ENCODE data around the gene TMEM150C.

The TMEM150C gene

DNA sequence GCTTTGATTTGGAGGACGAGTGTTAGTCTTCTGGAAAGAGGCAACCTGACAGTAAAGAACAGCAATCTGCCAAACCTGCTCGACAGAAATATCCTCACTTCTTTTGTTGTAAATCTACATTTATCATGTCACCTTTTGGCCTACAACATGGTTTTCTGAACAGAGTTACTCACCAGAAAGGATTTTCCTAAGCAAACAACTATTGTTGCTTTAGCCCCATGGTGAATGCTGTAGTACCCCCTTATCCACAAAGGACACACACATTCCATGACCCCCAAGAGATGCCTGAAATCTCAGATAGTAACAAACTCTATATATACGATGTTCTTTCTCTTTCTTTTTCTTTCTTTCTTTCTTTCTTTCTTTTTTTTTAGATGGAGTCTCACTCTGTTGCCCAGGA, 42.7 kb downstream of the TMEM150C start:
- in situ Hi-C loops (cut with MboI; ENCODE audit: low sequenced_read_pairs): no loop called here

DNA sequence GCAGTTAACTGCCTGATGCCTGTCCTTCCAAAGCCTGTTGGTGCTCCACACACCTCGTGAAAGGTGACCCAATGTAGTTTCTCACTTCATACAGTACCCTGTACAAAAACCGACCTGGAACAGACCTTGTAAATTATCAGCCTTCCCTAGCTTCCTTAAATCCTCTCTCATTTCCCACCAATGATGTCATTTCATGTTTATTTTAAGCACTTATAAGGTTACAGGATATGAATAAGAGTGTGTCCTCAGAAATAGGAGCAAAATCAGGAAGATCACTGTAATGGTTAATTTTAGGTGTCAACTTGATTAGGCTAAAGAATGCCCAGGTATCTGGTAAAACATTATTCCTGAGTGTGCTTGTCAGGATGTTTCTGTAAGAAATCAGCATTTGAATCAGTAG, 44.7 kb downstream of the TMEM150C start:
- in situ Hi-C loops (cut with MboI; ENCODE audit: low sequenced_read_pairs): no loop called here

DNA sequence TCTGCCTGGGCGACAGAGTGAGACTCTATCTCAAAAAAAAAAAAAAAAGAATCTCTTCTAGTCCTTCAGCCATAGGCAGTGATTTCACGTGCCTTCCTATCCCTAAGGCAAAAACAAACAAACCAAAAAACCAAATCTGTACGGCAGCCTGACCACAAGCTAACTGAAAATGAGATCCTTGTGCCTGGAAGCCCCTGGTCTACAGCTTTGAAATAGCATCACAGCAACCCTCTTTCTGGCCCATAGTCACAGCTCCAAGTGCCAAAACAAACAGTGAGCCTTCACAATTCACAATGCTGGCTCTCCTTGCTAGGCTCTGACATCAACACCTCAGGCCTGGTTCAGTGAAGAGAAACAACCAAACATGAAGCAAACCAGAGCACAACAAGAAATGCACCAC, 46.1 kb downstream of the TMEM150C start:
- in situ Hi-C loops (cut with MboI; ENCODE audit: low sequenced_read_pairs): no loop called here

DNA sequence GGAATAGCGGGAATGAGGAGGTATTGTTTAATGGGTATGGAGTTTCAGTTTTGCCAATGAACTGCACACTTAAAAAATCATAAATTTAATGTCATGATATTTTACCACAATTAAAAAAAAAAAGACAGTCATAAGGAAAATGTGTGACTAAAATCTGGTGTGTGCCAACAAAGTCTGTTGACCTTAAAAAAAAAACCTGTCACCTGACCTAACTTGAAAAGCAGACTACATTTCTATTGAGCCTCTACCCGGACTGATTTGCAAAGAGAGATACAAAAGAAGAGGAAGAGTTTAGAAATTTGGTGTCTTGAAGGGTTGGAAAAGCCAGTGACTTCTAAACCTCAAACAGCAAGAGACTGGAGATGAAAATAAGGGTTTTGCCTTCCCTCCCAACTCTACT, 48.4 kb downstream of the TMEM150C start:
- in situ Hi-C loops (cut with MboI; ENCODE audit: low sequenced_read_pairs): no loop called here

DNA sequence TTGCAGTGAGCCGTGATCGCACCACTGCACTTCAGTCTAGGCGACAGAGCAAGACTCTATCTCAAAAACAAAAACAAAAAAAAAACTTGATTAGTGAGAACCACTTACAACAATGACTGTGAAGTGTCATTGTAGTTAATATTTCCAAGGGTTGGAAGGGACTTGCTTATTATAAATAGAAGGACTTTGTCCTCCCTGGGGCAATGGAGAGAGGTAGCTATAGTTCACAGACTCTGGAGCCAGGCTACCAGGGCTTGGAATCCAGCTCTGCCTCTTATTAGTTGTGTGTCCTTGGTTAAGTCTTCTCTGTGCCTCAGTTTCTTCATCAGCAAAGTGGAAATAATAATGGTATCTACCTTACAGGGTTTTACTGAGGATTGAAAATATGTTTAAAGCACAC, 51.6 kb downstream of the TMEM150C start:
- in situ Hi-C loops (cut with MboI; ENCODE audit: low sequenced_read_pairs): no loop called here

DNA sequence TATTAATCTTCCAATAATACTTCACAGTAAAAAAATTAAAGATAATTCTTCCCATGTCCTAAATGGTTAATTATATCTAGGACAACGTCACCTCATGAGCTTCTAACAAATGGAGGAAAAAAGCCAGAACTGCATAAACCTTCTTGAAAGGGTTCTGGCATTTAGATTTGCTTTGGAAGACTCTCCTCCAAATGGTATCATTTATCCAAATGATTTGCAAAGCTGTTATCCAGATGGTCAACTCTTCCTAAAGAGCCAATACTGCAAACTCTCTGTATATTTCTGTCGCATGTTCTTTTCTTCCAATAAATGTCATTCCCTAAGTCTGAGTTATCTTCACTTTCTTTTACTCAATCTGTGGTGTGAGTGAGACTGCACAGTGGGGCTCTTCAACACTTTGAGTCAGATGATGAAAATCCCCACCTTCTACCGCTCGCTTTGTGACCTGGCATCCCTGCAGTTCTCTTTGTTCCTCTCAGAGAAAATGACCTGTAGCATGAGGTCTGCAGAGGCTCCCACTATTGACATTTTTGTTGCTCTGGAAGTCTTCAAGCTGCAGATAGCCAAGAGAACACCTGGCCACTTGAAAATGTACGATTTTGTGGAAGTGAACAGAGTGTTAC, 52.9 kb downstream of the TMEM150C start:
- in situ Hi-C loops (cut with MboI; ENCODE audit: low sequenced_read_pairs): no loop called here

DNA sequence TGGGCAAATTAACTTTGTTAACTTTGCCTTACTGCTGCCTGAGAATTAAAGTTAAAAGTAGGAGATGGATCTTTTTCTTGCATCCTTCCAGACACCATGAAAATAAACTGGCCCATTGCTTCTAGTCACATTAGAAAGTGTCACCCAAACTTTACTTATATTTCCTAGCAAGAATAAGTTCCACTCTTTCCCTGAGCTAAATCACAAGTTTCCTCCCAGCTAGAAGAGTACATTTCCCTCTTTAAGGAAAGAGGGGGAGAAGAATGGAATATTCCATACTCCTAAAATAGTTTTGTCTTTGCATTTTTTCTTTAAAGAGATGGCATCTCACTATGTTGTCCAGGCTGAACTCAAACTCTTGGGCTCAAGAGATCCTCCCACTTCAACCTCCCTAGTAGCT, 53.8 kb downstream of the TMEM150C start:
- in situ Hi-C loops (cut with MboI; ENCODE audit: low sequenced_read_pairs): no loop called here

DNA sequence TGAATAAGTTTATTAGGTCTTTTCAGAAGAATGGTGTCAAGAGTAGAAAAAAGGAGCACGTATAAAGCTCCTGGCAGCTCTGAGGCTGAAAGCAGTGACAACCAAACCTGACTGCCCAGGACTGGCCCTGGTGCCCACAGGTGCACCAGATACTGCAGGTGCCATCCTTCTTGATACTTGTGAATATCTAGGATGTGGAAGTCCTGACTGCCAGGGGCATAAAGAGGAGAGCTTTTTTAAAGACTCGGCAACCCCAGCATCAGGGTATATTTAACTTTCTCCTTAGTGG, 60.7 kb downstream of the TMEM150C start:
- in situ Hi-C loops (cut with MboI; ENCODE audit: low sequenced_read_pairs): no loop called here

DNA sequence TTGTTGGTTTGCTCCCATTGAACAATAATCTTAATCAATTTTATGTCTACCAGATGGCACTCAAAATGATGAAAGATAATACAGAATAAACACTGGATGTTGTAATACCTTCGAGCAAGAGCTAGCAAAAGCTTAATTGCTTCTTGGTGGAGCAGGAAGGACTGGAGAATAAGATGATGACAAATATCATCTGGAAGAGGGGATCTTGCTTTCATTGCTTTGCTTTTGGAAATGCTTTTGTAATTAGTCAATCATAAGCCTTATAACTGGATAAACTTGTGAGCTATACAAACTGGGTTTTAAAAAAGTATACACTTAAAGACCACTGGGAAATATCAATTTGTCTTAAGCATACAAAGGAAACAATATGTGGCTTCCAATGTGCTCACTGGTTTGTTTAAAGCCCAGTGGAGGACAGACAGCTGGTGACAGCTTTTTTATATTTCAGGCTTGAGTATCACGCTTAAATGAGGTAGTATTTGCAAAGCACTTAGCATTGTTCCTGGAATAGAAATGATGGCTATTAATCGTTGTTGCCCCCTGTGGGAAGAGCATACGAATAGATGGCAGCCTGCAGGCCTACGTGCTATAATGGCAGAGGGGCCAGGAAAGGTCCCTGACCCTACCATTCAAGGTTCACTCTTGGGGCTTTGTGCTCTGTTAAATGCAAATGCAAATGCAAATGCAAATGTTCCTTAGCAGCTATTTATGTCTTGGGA, 61.2 kb downstream of the TMEM150C start:
- in situ Hi-C loops (cut with MboI; ENCODE audit: low sequenced_read_pairs): no loop called here

DNA sequence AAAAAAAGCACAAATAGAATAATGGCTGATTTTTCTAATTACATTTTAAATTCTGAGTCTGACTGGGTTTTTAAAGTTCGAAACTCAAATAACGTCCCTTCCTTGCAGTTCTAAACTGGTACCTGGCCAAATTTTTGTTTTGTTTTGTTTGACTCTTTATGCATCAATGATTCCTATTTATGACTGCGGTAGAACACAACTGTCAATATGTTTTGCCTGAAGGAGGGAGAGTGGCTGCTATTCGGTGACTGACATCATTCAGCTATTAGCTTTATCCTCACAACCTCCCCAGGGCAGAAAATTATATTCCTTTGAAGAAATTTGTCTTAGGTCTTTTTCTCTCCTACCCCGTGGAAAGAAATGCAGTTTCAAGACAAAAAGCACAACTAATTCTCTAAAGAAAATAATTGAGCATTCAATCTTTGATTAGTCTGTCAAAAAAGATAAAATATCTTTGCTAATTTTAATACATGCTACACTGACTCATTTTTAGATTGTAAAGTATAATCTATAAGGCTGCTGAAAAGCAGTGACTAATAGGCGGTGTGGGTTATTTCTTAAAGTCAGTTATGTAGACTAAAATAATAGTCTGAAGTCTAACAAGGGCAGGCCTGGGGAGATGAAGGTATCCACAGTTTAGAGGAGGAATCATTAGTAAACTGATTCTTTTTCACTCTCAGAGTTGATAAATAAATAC, 61.9 kb downstream of the TMEM150C start:
- in situ Hi-C loops (cut with MboI; ENCODE audit: low sequenced_read_pairs): no loop called here

DNA sequence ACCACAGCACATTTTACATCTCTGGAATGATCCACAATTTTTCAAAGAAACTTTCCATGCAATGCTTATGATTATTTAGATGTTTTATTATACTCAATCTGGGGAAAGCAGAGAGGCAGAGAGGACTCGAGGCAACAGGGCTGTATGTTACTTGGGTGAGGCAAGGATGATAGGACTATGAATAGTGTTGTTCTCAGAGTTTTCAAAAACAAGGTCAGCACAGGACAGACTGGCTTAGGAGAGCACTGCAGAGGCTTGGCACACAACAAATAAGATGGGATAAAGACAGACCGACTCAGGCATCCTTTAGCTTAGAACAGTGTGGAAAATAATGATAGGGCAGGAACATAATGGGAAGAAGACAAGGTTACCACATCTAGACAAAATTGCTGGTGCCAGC, 65.4 kb downstream of the TMEM150C start:
- in situ Hi-C loops (cut with MboI; ENCODE audit: low sequenced_read_pairs): no loop called here

DNA sequence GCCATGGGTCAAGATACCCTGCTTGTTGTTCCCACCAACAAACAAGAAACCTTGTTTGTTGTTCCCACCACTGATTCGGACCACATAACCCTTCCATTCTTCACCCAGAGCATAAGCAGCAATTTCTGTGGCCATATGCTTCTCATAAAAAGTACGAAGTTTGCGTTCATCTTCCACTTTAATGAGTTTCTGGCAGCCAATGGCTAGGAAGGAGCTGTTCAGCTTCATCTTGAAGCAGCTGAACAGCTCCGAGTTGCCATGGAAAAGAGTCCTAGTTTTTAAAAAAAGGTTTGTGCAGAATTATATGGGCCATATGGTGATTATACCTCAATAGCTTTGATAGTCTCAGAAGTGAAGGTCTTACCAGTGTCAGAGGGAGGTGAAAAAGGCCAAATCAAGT, 66.1 kb downstream of the TMEM150C start:
- in situ Hi-C loops (cut with MboI; ENCODE audit: low sequenced_read_pairs): no loop called here

DNA sequence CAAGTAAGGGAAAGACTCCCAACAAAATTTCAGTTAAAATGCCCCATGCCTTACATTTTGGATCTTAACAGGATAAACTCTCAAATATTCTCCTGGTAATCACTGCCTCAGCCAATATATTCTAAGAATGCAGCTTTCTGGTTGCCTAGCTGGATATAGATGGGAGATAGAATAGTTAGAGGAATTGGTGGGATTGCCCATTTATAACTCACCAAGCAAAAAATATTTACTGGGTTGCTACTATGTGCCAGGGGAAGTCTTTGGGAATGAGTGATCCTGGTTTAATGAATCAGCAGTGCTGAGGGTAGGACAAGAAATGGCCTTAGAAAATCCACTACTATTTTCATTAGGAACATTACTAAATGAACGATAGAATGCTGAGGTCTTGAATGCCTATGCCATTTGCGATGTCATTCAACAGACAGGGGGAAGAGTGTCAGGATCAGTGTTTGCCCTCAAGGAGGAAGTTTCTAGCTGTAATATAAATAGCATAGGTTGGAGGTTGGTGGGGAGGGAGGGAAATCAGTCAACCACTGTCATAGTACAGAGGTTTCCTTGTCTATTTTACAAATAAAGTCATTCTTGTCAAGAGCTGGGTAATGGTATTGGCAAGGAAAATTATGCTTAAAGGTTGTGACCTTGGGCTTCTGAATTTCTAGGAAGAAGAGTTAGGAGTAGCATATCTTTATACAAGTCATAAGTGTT, 67.9 kb downstream of the TMEM150C start:
- in situ Hi-C loops (cut with MboI; ENCODE audit: low sequenced_read_pairs): no loop called here

DNA sequence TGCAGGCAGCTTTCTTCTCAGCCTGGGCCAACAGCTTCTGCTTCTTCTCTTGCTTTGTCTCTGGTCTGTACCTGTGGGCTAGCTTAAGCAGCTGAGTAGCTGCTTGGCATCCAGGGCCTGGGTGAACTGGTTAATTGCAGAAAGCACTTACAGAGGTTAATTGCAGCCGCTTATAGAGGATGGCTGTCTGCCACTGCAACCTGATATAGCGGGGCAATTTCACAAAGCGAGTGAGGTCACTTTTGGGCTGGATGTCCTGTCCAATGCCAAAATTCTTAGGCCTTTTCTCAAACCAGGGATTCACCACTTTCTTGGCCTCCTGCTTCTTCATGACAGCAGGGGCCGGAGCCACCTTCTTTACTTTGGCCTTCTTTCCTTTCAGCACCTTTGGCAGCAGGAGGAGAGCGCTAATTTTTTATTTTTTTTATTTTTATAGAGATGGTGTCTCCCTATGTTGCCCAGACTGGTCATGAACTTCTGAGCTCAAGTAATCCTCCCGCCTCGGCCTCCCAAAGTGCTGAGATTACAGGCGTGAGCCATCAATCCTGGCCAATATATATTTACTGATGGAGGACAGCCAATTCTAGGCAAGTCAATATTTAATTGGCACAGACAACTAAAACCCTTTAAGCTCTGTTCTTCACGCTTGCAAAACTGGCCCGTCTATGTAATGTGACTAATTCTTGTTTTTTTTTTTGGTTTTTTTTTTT, 70.4 kb downstream of the TMEM150C start:
- in situ Hi-C loops (cut with MboI; ENCODE audit: low sequenced_read_pairs): no loop called here

DNA sequence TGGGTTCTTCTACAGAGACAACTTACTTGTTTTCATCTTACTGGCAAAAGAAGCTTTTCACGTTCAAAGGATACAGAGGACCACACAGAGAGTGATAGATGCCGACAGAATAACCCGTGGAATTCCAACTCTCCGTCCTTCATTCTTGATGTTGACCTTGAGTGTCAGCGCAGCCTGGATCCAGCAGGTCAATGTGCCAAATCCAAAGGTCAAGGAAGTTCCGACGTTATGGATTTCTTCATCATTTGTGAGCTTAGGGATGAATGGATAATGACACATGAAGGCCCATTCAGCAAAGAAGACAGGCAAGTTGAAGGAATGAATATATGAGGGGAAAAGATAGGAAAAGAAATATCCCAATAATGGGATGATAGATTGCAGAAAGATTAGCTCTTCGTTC, 71.8 kb downstream of the TMEM150C start:
- in situ Hi-C loops (cut with MboI; ENCODE audit: low sequenced_read_pairs): no loop called here

DNA sequence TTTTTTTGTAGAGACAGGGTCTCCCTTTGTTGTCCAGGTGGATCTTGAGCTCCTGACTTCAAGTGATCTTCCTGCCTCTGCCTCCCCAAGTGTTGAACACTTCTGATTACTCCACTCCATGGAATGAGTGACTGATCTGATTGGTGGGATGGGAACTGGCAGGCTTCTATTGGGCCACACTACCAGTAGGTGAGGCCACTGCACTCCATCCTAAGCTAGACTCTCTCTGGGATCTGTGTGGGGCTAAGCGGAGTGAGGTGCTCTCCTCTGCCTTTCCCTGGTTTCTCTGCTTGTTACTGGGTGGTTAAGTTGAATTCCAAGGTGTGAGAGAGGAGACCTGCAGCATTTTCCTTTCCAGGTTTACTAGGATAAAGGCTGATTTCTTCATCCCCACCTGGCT, 72.7 kb downstream of the TMEM150C start:
- in situ Hi-C loops (cut with MboI; ENCODE audit: low sequenced_read_pairs): no loop called here

DNA sequence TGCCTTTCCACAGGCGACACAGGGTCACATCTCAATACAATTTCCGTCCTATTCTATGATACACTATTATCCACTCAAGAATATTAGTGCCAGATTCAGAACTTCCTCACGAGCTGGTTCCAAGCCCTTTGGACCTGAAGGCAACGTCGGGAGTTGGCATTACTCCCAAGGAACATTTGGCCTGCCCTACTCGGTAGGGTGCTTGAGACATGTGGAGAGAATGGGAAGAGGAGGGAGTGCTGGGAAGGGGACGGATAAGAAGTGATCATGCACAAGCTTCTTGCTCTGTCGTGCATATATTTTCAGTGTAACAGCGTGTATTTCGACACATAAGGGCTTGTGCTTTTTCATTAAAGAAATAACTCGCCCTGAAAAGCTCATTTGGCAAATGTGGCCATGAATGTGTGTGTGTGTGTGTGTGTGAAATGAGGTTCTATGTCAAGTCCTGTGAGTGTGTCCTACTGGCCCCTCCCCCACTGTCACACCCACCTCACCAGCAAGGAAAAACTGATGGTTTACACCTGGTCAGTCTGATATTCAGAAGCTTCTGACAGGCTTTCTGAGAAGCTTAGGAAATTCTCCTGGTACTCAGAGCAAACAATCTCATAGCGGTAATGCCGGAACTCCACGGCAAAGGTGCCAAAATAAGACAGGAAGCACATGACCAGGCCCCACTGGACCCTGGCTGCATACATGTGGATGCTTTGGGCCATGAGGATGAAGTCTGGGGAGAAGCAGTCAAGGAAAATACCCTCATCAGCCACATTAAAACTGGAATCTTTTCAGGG, 76.6 kb downstream of the TMEM150C start:
- in situ Hi-C loops (cut with MboI; ENCODE audit: low sequenced_read_pairs): no loop called here

DNA sequence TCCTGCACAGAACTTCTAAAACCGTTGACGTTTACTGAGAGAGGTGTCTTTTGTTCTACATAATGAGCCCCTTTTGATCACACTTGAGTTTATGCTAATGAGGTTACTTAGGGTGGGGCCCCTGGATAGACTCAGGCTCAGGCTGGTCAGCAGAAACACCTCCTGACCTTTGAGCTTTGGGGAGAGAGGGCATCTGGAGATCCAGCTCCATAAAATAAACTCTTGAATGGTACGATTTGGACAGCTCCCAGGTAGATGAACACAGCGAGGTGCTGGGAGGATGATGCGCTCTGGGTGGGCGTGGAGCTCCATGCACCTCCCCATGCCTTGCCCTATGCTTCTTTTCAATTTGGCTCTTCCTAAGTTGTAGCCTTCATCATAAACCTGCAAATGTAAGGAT, 79.4 kb downstream of the TMEM150C start:
- in situ Hi-C loops (cut with MboI; ENCODE audit: low sequenced_read_pairs): no loop called here

DNA sequence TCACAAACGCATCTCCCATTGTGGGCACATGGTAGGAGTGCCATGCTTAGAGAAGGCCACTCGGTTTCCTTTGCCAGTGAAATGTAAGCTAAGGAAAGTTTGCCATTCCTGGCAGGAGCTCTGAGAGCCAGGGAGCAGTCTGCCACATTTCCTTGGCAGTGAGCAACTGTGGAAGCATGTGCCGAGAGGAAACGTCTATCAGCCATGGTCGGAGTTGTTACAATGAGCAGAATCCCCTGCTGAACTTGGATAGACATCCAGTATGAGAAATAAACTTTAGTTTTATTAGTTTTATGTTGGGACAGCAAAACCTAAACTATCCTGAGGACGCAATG, 80.3 kb downstream of the TMEM150C start:
- in situ Hi-C loops (cut with MboI; ENCODE audit: low sequenced_read_pairs): no loop called here

DNA sequence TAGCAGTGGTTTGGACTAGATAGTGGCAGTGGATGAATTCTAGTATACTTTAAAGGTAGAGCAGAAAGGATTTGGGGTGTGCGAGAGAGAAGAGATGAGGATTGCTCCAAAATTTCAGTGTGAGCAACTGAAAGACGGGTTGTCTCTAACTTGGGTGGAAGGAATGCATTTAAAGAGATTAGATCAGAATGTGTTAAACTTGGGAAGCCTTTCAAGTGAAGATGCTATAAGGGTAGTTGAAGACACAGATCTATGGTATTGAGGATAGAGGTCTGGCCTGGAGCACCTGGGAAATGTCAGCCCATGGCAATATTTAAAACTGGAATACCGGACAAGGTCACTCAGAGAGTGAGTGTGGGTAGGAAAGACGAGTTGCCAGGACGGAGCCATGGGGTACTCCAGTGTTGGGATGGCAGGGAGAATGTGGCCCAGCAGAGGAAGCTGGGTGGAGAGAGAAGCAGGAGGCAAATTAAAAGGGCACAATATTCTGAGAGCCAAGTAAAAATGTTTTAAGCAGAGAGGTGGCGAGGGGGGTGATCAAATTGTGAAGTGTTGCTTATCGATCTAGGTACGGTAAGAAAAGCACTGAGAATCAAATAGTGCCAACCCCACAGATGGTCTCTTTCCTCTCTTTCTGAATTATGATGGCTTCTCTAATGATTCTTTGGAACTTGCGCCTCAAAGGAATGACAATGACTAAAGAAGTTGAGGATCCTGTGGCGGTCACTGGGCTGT, 80.8 kb downstream of the TMEM150C start:
- in situ Hi-C loops (cut with MboI; ENCODE audit: low sequenced_read_pairs): no loop called here
